H1 (cell line): ENCODE measurements around the gene LPCAT3. TPM values are rescaled to one million over a fixed set of nuclear protein-coding genes. Genes with fewer than 3 reads are reported as not detected.

Experiments
- CTCF ChIA-PET: fragments of 300-600 bp; sonication (Branson Sonifier 250); formaldehyde crosslinking; loops from one replicate; lab custom pipeline; 2021; ENCODE audit not compliant: partially characterized antibody; lab: Charles Lee
- POLR2A ChIA-PET: fragments of 300-600 bp; sonication (Branson Sonifier 250); formaldehyde crosslinking; loops from one replicate; lab custom pipeline; 2021; ENCODE audit warnings: inconsistent platforms; ENCODE audit not compliant: partially characterized antibody; lab: Charles Lee
- DNase-seq, 2 experiments: peaks; one replicate each; pipeline versions ENCODE4 v3.0.0 to v3.0.0-alpha.2; 2010 to 2022; ENCODE audit warnings: low spot score in 2 of 2, low read depth in 1 of 2, mixed read lengths in 1 of 2
- FAIRE-seq: peaks from 2 replicates; lab custom pipeline; 2011; peaks lifted over from hg19 to GRCh38; lab: Jason Lieb, UNC
- H2AFZ ChIP-seq: 2 replicates; pipeline ENCODE4 v1.8.1; 2012; ENCODE audit warnings: low read length, inconsistent platforms
- H2AK5ac ChIP-seq: 2 replicates; pipeline ENCODE4 v1.6.1; 2013; ENCODE audit warnings: low read depth, low read length
- H2BK120ac ChIP-seq: replicated peaks from 2 replicates; pipeline ENCODE3; 2013; ENCODE audit warnings: low read depth, low read length, inconsistent platforms
- H2BK12ac ChIP-seq: 2 replicates; pipeline ENCODE4 v1.6.1; 2013; ENCODE audit warnings: low read depth, low read length
- H2BK15ac ChIP-seq: 2 replicates; pipeline ENCODE4 v1.6.1; 2013; ENCODE audit warnings: low read length
- H2BK20ac ChIP-seq: 2 replicates; pipeline ENCODE4 v1.6.1; 2013; ENCODE audit warnings: low read length
- H2BK5ac ChIP-seq: 2 replicates; pipeline ENCODE4 v1.6.1; 2013; ENCODE audit warnings: low read depth, low read length
- H3K14ac ChIP-seq: 2 replicates; pipeline ENCODE4 v1.6.1; 2013; ENCODE audit warnings: inconsistent platforms; ENCODE audit not compliant: insufficient read length
- H3K18ac ChIP-seq: 2 replicates; pipeline ENCODE4 v1.6.1; 2013; ENCODE audit warnings: low read length; ENCODE audit errors: extremely low read depth
- H3K23ac ChIP-seq: 2 replicates; pipeline ENCODE4 v1.6.1; 2013; ENCODE audit warnings: inconsistent platforms; ENCODE audit not compliant: insufficient read length
- H3K23me2 ChIP-seq: 2 replicates; pipeline ENCODE4 v1.6.1; 2013; ENCODE audit warnings: low read depth, low read length
- H3K27ac ChIP-seq: 2 replicates; pipeline ENCODE4 v1.6.1; 2011; ENCODE audit warnings: low read depth, low read length, inconsistent platforms
- H3K27me3 ChIP-seq, 4 experiments: replicated peaks in 1 of 4; 1 replicate in 1 of 4; 2 replicates in 3 of 4; pipeline versions ENCODE4 v1.6.1 to v1.8.1; 2011 to 2013; ENCODE audit warnings: low read length in 3 of 4, mild to moderate bottlenecking in 3 of 4, inconsistent platforms in 2 of 4, mixed read lengths in 2 of 4, moderate library complexity in 1 of 4; ENCODE audit not compliant: control insufficient read depth in 3 of 4, insufficient read depth in 3 of 4; ENCODE audit errors: extremely low read depth in 1 of 4
- H3K36me3 ChIP-seq, 4 experiments: 2 replicates each; pipeline versions ENCODE4 v1.6.1 to v1.8.1; 2011 to 2013; ENCODE audit warnings: mild to moderate bottlenecking in 4 of 4, low read length in 3 of 4, moderate library complexity in 2 of 4, control low read depth in 1 of 4, inconsistent platforms in 1 of 4; ENCODE audit not compliant: insufficient read depth in 4 of 4, control insufficient read depth in 2 of 4
- H3K4ac ChIP-seq: replicated peaks from 2 replicates; pipeline ENCODE3; 2013; ENCODE audit warnings: low read length, low read depth, mixed read lengths, inconsistent platforms; ENCODE audit not compliant: insufficient read length
- H3K4me1 ChIP-seq, 4 experiments: replicated peaks in 1 of 4; 1 replicate in 1 of 4; 2 replicates in 3 of 4; pipeline versions ENCODE4 v1.6.1 to v1.8.1; 2011 to 2013; ENCODE audit warnings: low read length in 3 of 4, inconsistent platforms in 2 of 4, mixed read lengths in 1 of 4; ENCODE audit not compliant: insufficient read depth in 4 of 4, control insufficient read depth in 3 of 4
- H3K4me2 ChIP-seq, 2 experiments: 2 replicates each; pipeline versions ENCODE4 v1.6.1 to v1.8.1; 2011 to 2013; ENCODE audit warnings: low read depth in 2 of 2, low read length in 2 of 2, control low read depth in 1 of 2, inconsistent platforms in 1 of 2, mild to moderate bottlenecking in 1 of 2; ENCODE audit not compliant: insufficient read depth in 1 of 2
- H3K4me3 ChIP-seq, 4 experiments: fragments of 200-600, 300-600 bp in 1 of 4; sonication (generic), shearing (Covaris generic), sonication (Bioruptor Twin) in 1 of 4; 2 replicates each; pipeline versions ENCODE4 v1.5.1 to v1.8.1; 2011 to 2016; ENCODE audit warnings: low read length in 4 of 4, low read depth in 3 of 4, control low read depth in 2 of 4, inconsistent platforms in 2 of 4, mild to moderate bottlenecking in 2 of 4, mixed read lengths in 1 of 4, moderate library complexity in 1 of 4; ENCODE audit not compliant: insufficient read depth in 2 of 4; ENCODE audit errors: extremely low read depth in 1 of 4
- H3K56ac ChIP-seq: replicated peaks from 2 replicates; pipeline ENCODE3; 2013; ENCODE audit warnings: low read depth, mild to moderate bottlenecking, mixed read lengths, low read length, inconsistent platforms; ENCODE audit not compliant: insufficient read length
- H3K79me1 ChIP-seq: 2 replicates; pipeline ENCODE4 v1.6.1; 2013; ENCODE audit warnings: low read depth, low read length, control low read depth
- H3K79me2 ChIP-seq, 2 experiments: 2 replicates each; pipeline versions ENCODE4 v1.6.1 to v1.8.1; 2012 to 2013; ENCODE audit warnings: low read length in 2 of 2, mild to moderate bottlenecking in 2 of 2, inconsistent platforms in 1 of 2; ENCODE audit not compliant: insufficient read depth in 2 of 2, control insufficient read depth in 1 of 2
- H3K9ac ChIP-seq, 4 experiments: replicated peaks in 1 of 4; 1 replicate in 1 of 4; 2 replicates in 3 of 4; pipeline versions ENCODE4 v1.6.1 to v1.8.1; 2011 to 2013; ENCODE audit warnings: low read depth in 3 of 4, low read length in 3 of 4, control low read depth in 2 of 4, mild to moderate bottlenecking in 2 of 4, moderate library complexity in 2 of 4, inconsistent platforms in 1 of 4; ENCODE audit errors: extremely low read depth in 1 of 4
- H3K9me3 ChIP-seq, 2 experiments: 2 replicates each; pipeline versions ENCODE4 v1.6.1 to v1.8.1; 2012 to 2013; ENCODE audit warnings: mild to moderate bottlenecking in 2 of 2, moderate library complexity in 2 of 2, control low read depth in 1 of 2, inconsistent platforms in 1 of 2, low read depth in 1 of 2, low read length in 1 of 2, mixed read lengths in 1 of 2; ENCODE audit not compliant: insufficient read depth in 2 of 2
- H4K20me1 ChIP-seq, 2 experiments: replicated peaks in 1 of 2; 2 replicates each; pipeline versions ENCODE3 to v1.8.1; 2011 to 2013; ENCODE audit warnings: inconsistent platforms in 2 of 2, low read length in 2 of 2, mild to moderate bottlenecking in 1 of 2; ENCODE audit not compliant: insufficient read depth in 2 of 2, control insufficient read depth in 1 of 2
- H4K5ac ChIP-seq: 2 replicates; pipeline ENCODE4 v1.6.1; 2013; ENCODE audit warnings: low read length, low read depth, mixed read lengths, inconsistent platforms; ENCODE audit not compliant: insufficient read length
- H4K8ac ChIP-seq: 2 replicates; pipeline ENCODE4 v1.8.0; 2013; ENCODE audit warnings: mild to moderate bottlenecking, moderate library complexity, low read length, inconsistent platforms; ENCODE audit not compliant: insufficient read depth; ENCODE audit errors: extremely low read depth
- H4K91ac ChIP-seq: replicated peaks from 2 replicates; pipeline ENCODE3; 2013; ENCODE audit warnings: low read length, mixed read lengths, inconsistent platforms; ENCODE audit not compliant: insufficient read length
- FOSL1 ChIP-seq: IDR thresholded peaks from 2 replicates; pipeline ENCODE4 v1.6.1; 2011; ENCODE audit warnings: mild to moderate bottlenecking, low read depth, low read length, moderate library complexity; ENCODE audit not compliant: insufficient read depth
- GTF2F1 ChIP-seq: IDR thresholded peaks from 2 replicates; pipeline ENCODE4 v1.6.1; 2012; ENCODE audit warnings: low read depth, low read length, improper control_type of control experiment, borderline replicate concordance
- JUN ChIP-seq: IDR thresholded peaks from 2 replicates; pipeline ENCODE4 v1.6.1; 2011; ENCODE audit warnings: low read depth, mild to moderate bottlenecking, improper control_type of control experiment, low read length
- RXRA ChIP-seq: IDR thresholded peaks from 2 replicates; pipeline ENCODE4 v1.6.1; 2011; ENCODE audit warnings: low read depth, mild to moderate bottlenecking, low read length, moderate library complexity; ENCODE audit not compliant: insufficient read depth
- SIN3A ChIP-seq, 2 experiments: IDR thresholded peaks in 1 of 2; conservative IDR thresholded peaks in 1 of 2; 2 replicates each; pipeline ENCODE4 v1.6.1; 2011 to 2012; ENCODE audit warnings: low read length in 2 of 2, improper control_type of control experiment in 1 of 2, low read depth in 1 of 2, mild to moderate bottlenecking in 1 of 2
- SIRT6 ChIP-seq: IDR thresholded peaks from one replicate; pipeline ENCODE4 v1.7.1; 2012; ENCODE audit warnings: low read length, inconsistent platforms
- SIX5 ChIP-seq: IDR thresholded peaks from 2 replicates; pipeline ENCODE4 v1.6.1; 2011; ENCODE audit warnings: mild to moderate bottlenecking, low read depth, low read length
- SP4 ChIP-seq: IDR thresholded peaks from 2 replicates; pipeline ENCODE4 v1.6.1; 2012; ENCODE audit warnings: low read length, inconsistent platforms
- TBP ChIP-seq: IDR thresholded peaks from 2 replicates; pipeline ENCODE4 v1.6.1; 2011; ENCODE audit warnings: low read depth, low read length, improper control_type of control experiment
- ZNF274 ChIP-seq: IDR thresholded peaks from 2 replicates; pipeline ENCODE4 v1.7.0; 2012; ENCODE audit warnings: low read length, borderline replicate concordance; ENCODE audit errors: extremely low read depth
- WGBS, 2 experiments: shearing (Covaris generic) in 1 of 2; methylation state at CpG; one replicate each; pipeline versions ENCODE4 v1.1.6 to v1.1.7; 2013 to 2015; ENCODE audit warnings: low lambda C conversion rate in 2 of 2, mixed read lengths in 2 of 2, inconsistent platforms in 1 of 2, low coverage in 1 of 2, missing lambda C conversion rate in 1 of 2; ENCODE audit not compliant: insufficient replicate concordance in 2 of 2, insufficient coverage in 1 of 2, insufficient read length in 1 of 2; ENCODE audit errors: extremely low coverage in 1 of 2, missing lambda C conversion rate in 1 of 2; 5-methylcytosine and 5-hydroxymethylcytosine counted together
- polyA plus RNA-seq, 7 experiments: library from polyadenylated mRNA; depleted of rRNA in 3 of 7; stranded (reverse) in 5 of 7; unstranded in 2 of 7; fragments of >200 nt in 5 of 7; fragments of 200-250 nt in 2 of 7; gene quantifications; 1 replicate in 5 of 7; 2 replicates in 1 of 7; 4 replicates in 1 of 7; pipeline versions ENCODE4 v1.2.1 to v1.2.3, GENCODE V29; 2011 to 2013; ENCODE audit warnings: missing spikeins in 2 of 7, mixed read lengths in 2 of 7
- total RNA-seq: library from RNA; stranded (reverse); fragmentation: NEBNext Ultra II Directional; extraction: Animal tissue kit (Norgen Biotek cat#: 25700); gene quantifications from 2 replicates; pipeline ENCODE4 v1.2.1, GENCODE V29; 2021
- TF ChIP-seq, protein P1 (sequence below): IDR thresholded peaks from 2 replicates; pipeline ENCODE4 v1.6.1; 2012; ENCODE audit warnings: inconsistent platforms

Gene LPCAT3
- total and polyA plus RNA-seq, 2 of the 8 experiments (the other 6 are each of a cell fraction or from before 2014, with no cell fraction given): 55.8 to 70.4 TPM

DNA sequence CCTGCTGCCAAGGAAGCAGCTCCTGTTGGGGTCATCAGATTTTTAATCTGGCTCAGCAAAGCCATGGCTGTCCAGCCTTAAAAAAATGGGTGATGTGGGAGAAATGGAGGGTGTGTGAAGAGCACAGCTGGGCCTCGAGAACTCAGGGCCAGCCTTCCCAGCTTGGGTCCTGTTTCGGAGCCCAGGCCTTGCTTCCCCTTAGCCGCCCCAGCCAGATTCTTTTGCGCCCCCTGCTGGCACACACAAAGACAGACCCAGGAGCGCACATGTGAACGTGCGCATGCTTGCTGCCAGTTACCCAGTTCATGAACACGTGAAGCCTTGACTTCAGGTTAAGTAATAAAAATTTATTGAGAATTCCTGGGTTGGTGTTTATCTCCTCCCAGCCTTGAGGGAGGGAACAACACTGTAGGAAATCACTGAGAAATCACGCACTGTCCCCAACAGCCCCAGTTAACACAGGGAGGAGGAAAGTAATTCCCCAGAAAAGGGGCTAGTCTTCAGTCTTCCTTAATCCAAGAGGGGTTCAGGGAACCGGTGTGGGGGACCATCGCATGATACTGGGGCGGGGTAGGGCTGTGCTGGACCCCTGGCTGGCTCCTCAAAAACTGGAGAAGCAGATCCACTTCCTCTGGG, 53.1 kb downstream of the LPCAT3 start:
- Histone ChIP-seq H3K4me3 (peak overlapping the region in 2 of 4 experiments; percentile 23 to 79; a peak in 2 of 8 replicates), H3K4me1 (peaks cover 12 to 50% (median 32%) of the 10 kb centered on the region in 4 experiments), H3K23ac (no peak overlapping the region), H3K79me1 (peaks cover 2% of the 10 kb centered on the region; the same call in 1 of the 2 replicates), H3K23me2 (peaks cover 18% of the 10 kb centered on the region), H3K4ac (peak overlapping the region; percentile 19), H2BK12ac (no peak overlapping the region), H4K20me1 (peaks cover 2 to 4% of the 10 kb centered on the region in 2 experiments), H4K8ac (peak overlapping the region; percentile 72; the same call in 1 of the 2 replicates), H3K9ac (peak overlapping the region in 1 of 4 experiments; percentile 13; a peak in 2 of 7 replicates), H4K91ac (no peak overlapping the region), H3K9me3 (no peaks in the 10 kb centered on the region), H2AK5ac (0 out of 2 replicates have a peak overlapping the region, but pooled peaks have one; percentile 89), H2BK15ac (peak overlapping the region; percentile 41; the same call in 1 of the 2 replicates), H2BK5ac (peak overlapping the region; percentile 94), H2BK20ac (no peak overlapping the region), H3K56ac (peak overlapping the region; percentile 37), H3K18ac (peak overlapping the region; percentile 51; the same call in 1 of the 2 replicates), H3K27ac (peak overlapping the region; percentile 43; the same call in 1 of the 2 replicates), H3K27me3 (no peaks in the 10 kb centered on the region), H3K79me2 (peaks cover 10 to 36% of the 10 kb centered on the region in 2 experiments; a peak in 3 of 4 replicates), H3K14ac (no peak overlapping the region), H3K36me3 (peaks cover 28 to 45% (median 32%) of the 10 kb centered on the region in 4 experiments), H4K5ac (no peak overlapping the region), H2BK120ac (no peak overlapping the region), H2AFZ (no peak overlapping the region), H3K4me2 (peak overlapping the region; percentile 66 to 93)
- POLR2A ChIA-PET: interaction anchor here (0.6 to 44.0 kb wide), 13 partner anchors 4 to 148 kb away, joined by 3 to 1596 read pairs (median 7); partner anchors contain the start of genes ATN1, C12orf57, C1R and C1RL
- FAIRE-seq (no peak), DNase-seq (peak in 1 of 2 experiments; percentile 88)
- WGBS, 2 experiments: 38% methylated on average over 12 of the region's 12 CpGs; no CpG with 5 or more reads in 1 of the 2 experiments
- CTCF ChIA-PET: interaction anchor here (0.6 to 12.2 kb wide), 26 partner anchors 10 to 159 kb away, joined by 3 to 277 read pairs (median 4); partner anchors contain the start of genes C12orf57, PTPN6 and RNU7-1
- TF ChIP-seq RXRA (no peak), SIRT6 (no peak), JUN (no peak), ZNF274 (no peak), SIN3A (conservative IDR thresholded peaks at IDR 0.05 in 1 of 2, IDR thresholded peaks at IDR 0.05 in 1 of 2; ENCODE audit: low read depth in 1 of 2, low read length in 2 of 2) (peak in 1 of 2 experiments; percentile 88; a peak in 2 of 4 replicates), GTF2F1 (no peak), SP4 (no peak), TBP (peak; percentile 33; the same call in 1 of the 2 replicates), FOSL1 (no peak), SIX5 (no peak)
- TF ChIP-seq, protein P1, sequence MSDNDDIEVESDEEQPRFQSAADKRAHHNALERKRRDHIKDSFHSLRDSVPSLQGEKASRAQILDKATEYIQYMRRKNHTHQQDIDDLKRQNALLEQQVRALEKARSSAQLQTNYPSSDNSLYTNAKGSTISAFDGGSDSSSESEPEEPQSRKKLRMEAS: peak; percentile 93
